ENCODE data around the gene CRB1.

GRCh38 chr1:197435224-197435623, 167.2 kb downstream of the CRB1 start:
- no peak for TF ChIP-seq EZH2 (IDR thresholded peaks at IDR 0.05; ENCODE audit: low read depth)
- no peak for TF ChIP-seq CTCF (conservative IDR thresholded peaks at IDR 0.05)

Data from PC-9 (cell line).